ENCODE results near the gene TNFRSF9. TPM values are rescaled to one million over a fixed set of nuclear protein-coding genes. Genes with fewer than 3 reads are reported as not detected.

The TNFRSF9 gene
- total and polyA plus RNA-seq, 4 donors, result 0.36 to 0.42 TPM; not detected in 2

GRCh38 chr1:7916501-7916830, 24.2 kb downstream of the TNFRSF9 start:
- DNase-seq, result no peak
- Histone ChIP-seq H3K9me3 (ENCODE audit: control insufficient read depth, low read length) (no peaks in the 10 kb centered on the region), H3K36me3 (ENCODE audit: control insufficient read depth in 1 of 2, insufficient read depth in 2 of 2, low read length in 1 of 2) (no peaks in the 10 kb centered on the region), H3K27me3 (ENCODE audit: control insufficient read depth in 1 of 2, insufficient read depth in 2 of 2, low read length in 1 of 2) (no peaks in the 10 kb centered on the region), H3K27ac (ENCODE audit: low read depth in 1 of 2, low read length in 2 of 2) (no peak overlapping the region), H3K4me1 (ENCODE audit: control insufficient read depth in 1 of 2, insufficient read depth in 2 of 2, low read length in 2 of 2) (no peaks in the 10 kb centered on the region), H3K4me3 (ENCODE audit: low read length in 2 of 2) (no peak overlapping the region)
- ATAC-seq (ENCODE audit: low FRiP score), result no peak
- intact Hi-C loops (cut with DNase I), result no loop called here
- 71 to 74% methylated on average over 2 of the region's 2 CpGs for WGBS, 2 donors

- no peaks in the 10 kb centered on the region for H3K4me1 ChIP-seq (ENCODE audit: control insufficient read depth in 1 of 2, insufficient read depth in 2 of 2, low read length in 2 of 2)
- no peaks in the 10 kb centered on the region for H3K9me3 ChIP-seq (ENCODE audit: control insufficient read depth, low read length)
- ATAC-seq (ENCODE audit: low FRiP score) (no peak), DNase-seq (no peak)
- no peak overlapping the region for H3K4me3 ChIP-seq (ENCODE audit: low read length in 2 of 2)
- no peaks in the 10 kb centered on the region for H3K27me3 ChIP-seq (ENCODE audit: control insufficient read depth in 1 of 2, insufficient read depth in 2 of 2, low read length in 1 of 2)
- H3K36me3 ChIP-seq (ENCODE audit: control insufficient read depth in 1 of 2, insufficient read depth in 2 of 2, low read length in 1 of 2), result no peaks in the 10 kb centered on the region
- 62 to 65% methylated on average over 5 of the region's 5 CpGs for WGBS, 2 donors
- intact Hi-C loops (cut with DNase I), result no loop called here
- H3K27ac ChIP-seq (ENCODE audit: low read depth in 1 of 2, low read length in 2 of 2), result no peak overlapping the region
These were observed 24.7 kb downstream of the TNFRSF9 start for GRCh38 chr1:7915826-7916500.

- WGBS, 2 donors, result 69 to 70% methylated on average over 18 of the region's 18 CpGs
- ATAC-seq (ENCODE audit: low FRiP score), result no peak
- intact Hi-C loops (cut with DNase I), result no loop called here
- DNase-seq, result no peak
- no peaks in the 10 kb centered on the region for H3K4me1 ChIP-seq (ENCODE audit: control insufficient read depth in 1 of 2, insufficient read depth in 2 of 2, low read length in 2 of 2)
- H3K27ac ChIP-seq (ENCODE audit: low read depth in 1 of 2, low read length in 2 of 2), result no peak overlapping the region
- no peaks in the 10 kb centered on the region for H3K36me3 ChIP-seq (ENCODE audit: control insufficient read depth in 1 of 2, insufficient read depth in 2 of 2, low read length in 1 of 2)
- no peak overlapping the region for H3K4me3 ChIP-seq (ENCODE audit: low read length in 2 of 2)
- no peaks in the 10 kb centered on the region for H3K27me3 ChIP-seq (ENCODE audit: control insufficient read depth in 1 of 2, insufficient read depth in 2 of 2, low read length in 1 of 2)
- H3K9me3 ChIP-seq (ENCODE audit: control insufficient read depth, low read length), result no peaks in the 10 kb centered on the region
These were observed 27.7 kb downstream of the TNFRSF9 start for GRCh38 chr1:7912743-7913557.

- intact Hi-C loops (cut with DNase I), result no loop called here
- DNase-seq, result no peak
- no peaks in the 10 kb centered on the region for H3K4me1 ChIP-seq (ENCODE audit: control insufficient read depth in 1 of 2, insufficient read depth in 2 of 2, low read length in 2 of 2)
- no peaks in the 10 kb centered on the region for H3K9me3 ChIP-seq (ENCODE audit: control insufficient read depth, low read length)
- no peaks in the 10 kb centered on the region for H3K27me3 ChIP-seq (ENCODE audit: control insufficient read depth in 1 of 2, insufficient read depth in 2 of 2, low read length in 1 of 2)
- no peaks in the 10 kb centered on the region for H3K36me3 ChIP-seq (ENCODE audit: control insufficient read depth in 1 of 2, insufficient read depth in 2 of 2, low read length in 1 of 2)
- H3K4me3 ChIP-seq (ENCODE audit: low read length in 2 of 2), result no peak overlapping the region
- no peak for ATAC-seq (ENCODE audit: low FRiP score)
- no peak overlapping the region for H3K27ac ChIP-seq (ENCODE audit: low read depth in 1 of 2, low read length in 2 of 2)
- WGBS, 2 donors, result 81 to 85% methylated on average over 3 of the region's 3 CpGs
These were observed 28.5 kb downstream of the TNFRSF9 start for GRCh38 chr1:7912145-7912544.

GRCh38 chr1:7905262-7905661, 35.4 kb downstream of the TNFRSF9 start:
- Histone ChIP-seq H3K4me1 (ENCODE audit: control insufficient read depth in 1 of 2, insufficient read depth in 2 of 2, low read length in 2 of 2) (peaks cover 0 to 3% of the 10 kb centered on the region in 2 donors), H3K9me3 (ENCODE audit: control insufficient read depth, low read length) (no peaks in the 10 kb centered on the region), H3K27me3 (ENCODE audit: control insufficient read depth in 1 of 2, insufficient read depth in 2 of 2, low read length in 1 of 2) (no peaks in the 10 kb centered on the region), H3K27ac (ENCODE audit: low read depth in 1 of 2, low read length in 2 of 2) (no peak overlapping the region), H3K36me3 (ENCODE audit: control insufficient read depth in 1 of 2, insufficient read depth in 2 of 2, low read length in 1 of 2) (no peaks in the 10 kb centered on the region), H3K4me3 (ENCODE audit: low read length in 2 of 2) (no peak overlapping the region)
- no peak for ATAC-seq (ENCODE audit: low FRiP score)
- 80 to 82% methylated on average over 12 of the region's 12 CpGs for WGBS, 2 donors
- no peak for DNase-seq
- intact Hi-C loops (cut with DNase I), result no loop called here

- Histone ChIP-seq H3K4me3 (ENCODE audit: low read length in 2 of 2) (no peak overlapping the region), H3K27me3 (ENCODE audit: control insufficient read depth in 1 of 2, insufficient read depth in 2 of 2, low read length in 1 of 2) (no peaks in the 10 kb centered on the region), H3K36me3 (ENCODE audit: control insufficient read depth in 1 of 2, insufficient read depth in 2 of 2, low read length in 1 of 2) (no peaks in the 10 kb centered on the region), H3K27ac (ENCODE audit: low read depth in 1 of 2, low read length in 2 of 2) (no peak overlapping the region), H3K4me1 (ENCODE audit: control insufficient read depth in 1 of 2, insufficient read depth in 2 of 2, low read length in 2 of 2) (peaks cover 0 to 3% of the 10 kb centered on the region in 2 donors), H3K9me3 (ENCODE audit: control insufficient read depth, low read length) (no peaks in the 10 kb centered on the region)
- intact Hi-C loops (cut with DNase I), result loop anchor here (1.0 to 5.0 kb wide), 3 partner anchors 94 to 235 kb away; no protein-coding TSS in a partner anchor
- peak; percentile 83 for ATAC-seq (ENCODE audit: low FRiP score)
- peak; percentile 69 to 82 for DNase-seq
- 22 to 30% methylated on average over 21 of the region's 21 CpGs for WGBS, 2 donors
These were observed 38.1 kb downstream of the TNFRSF9 start for GRCh38 chr1:7902478-7903085.

- ATAC-seq (ENCODE audit: low FRiP score), result no peak
- intact Hi-C loops (cut with DNase I), result loop anchor here (5.0 kb wide), 2 partner anchors 92 to 232 kb away; no protein-coding TSS in a partner anchor
- WGBS, 2 donors, result 81 to 86% methylated on average over 4 of the region's 4 CpGs
These were observed 40.9 kb downstream of the TNFRSF9 start for GRCh38 chr1:7899741-7900140.

GRCh38 chr1:7898962-7899361, 41.7 kb downstream of the TNFRSF9 start:
- Histone ChIP-seq H3K27me3 (ENCODE audit: control insufficient read depth in 1 of 2, insufficient read depth in 2 of 2, low read length in 1 of 2) (no peaks in the 10 kb centered on the region), H3K9me3 (ENCODE audit: control insufficient read depth, low read length) (no peaks in the 10 kb centered on the region), H3K4me3 (ENCODE audit: low read length in 2 of 2) (no peak overlapping the region), H3K36me3 (ENCODE audit: control insufficient read depth in 1 of 2, insufficient read depth in 2 of 2, low read length in 1 of 2) (no peaks in the 10 kb centered on the region), H3K4me1 (ENCODE audit: control insufficient read depth in 1 of 2, insufficient read depth in 2 of 2, low read length in 2 of 2) (no peaks in the 10 kb centered on the region), H3K27ac (ENCODE audit: low read depth in 1 of 2, low read length in 2 of 2) (no peak overlapping the region)
- WGBS, 2 donors, result 89 to 94% methylated on average over 5 of the region's 5 CpGs
- no peak for ATAC-seq (ENCODE audit: low FRiP score)
- intact Hi-C loops (cut with DNase I), result no loop called here
- no peak for DNase-seq

More at GRCh38 chr1:7899741-7900140, 40.9 kb downstream of the TNFRSF9 start:
- Histone ChIP-seq H3K9me3 (ENCODE audit: control insufficient read depth, low read length) (no peaks in the 10 kb centered on the region), H3K4me3 (ENCODE audit: low read length in 2 of 2) (no peak overlapping the region), H3K27me3 (ENCODE audit: control insufficient read depth in 1 of 2, insufficient read depth in 2 of 2, low read length in 1 of 2) (no peaks in the 10 kb centered on the region), H3K27ac (ENCODE audit: low read depth in 1 of 2, low read length in 2 of 2) (no peak overlapping the region), H3K4me1 (ENCODE audit: control insufficient read depth in 1 of 2, insufficient read depth in 2 of 2, low read length in 2 of 2) (no peaks in the 10 kb centered on the region), H3K36me3 (ENCODE audit: control insufficient read depth in 1 of 2, insufficient read depth in 2 of 2, low read length in 1 of 2) (no peaks in the 10 kb centered on the region)
- DNase-seq, result no peak
